Peyer's patch (tissue), 4 donors: ENCODE results near the gene CNIH4. TPM values are rescaled to one million over a fixed set of nuclear protein-coding genes. Genes with fewer than 3 reads are reported as not detected.
"Not testable (repeated sequence)": the region's sequence is repeated elsewhere in the genome, so short reads cannot be mapped to it uniquely, and the experiment has no call there.

ENCODE experiments used
- DNase-seq, 3 donors: peaks; one replicate each; pipeline ENCODE4 v3.0.0-alpha.2; 2017 to 2019
- H3K27ac ChIP-seq, 4 donors: fragments of 200-600 bp; sonication (generic); one replicate each; pipeline ENCODE4 v1.5.1; 2016 to 2019
- H3K27me3 ChIP-seq, 2 donors: fragments of 200-600 bp; sonication (generic); one replicate each; pipeline ENCODE4 v1.5.1; 2019
- H3K36me3 ChIP-seq, 3 donors: fragments of 200-600 bp; sonication (generic); one replicate each; pipeline ENCODE4 v1.5.1; 2016 to 2019
- H3K4me1 ChIP-seq, 4 donors: fragments of 200-600 bp; sonication (generic); one replicate each; pipeline ENCODE4 v1.5.1; 2016 to 2019
- H3K4me3 ChIP-seq, 4 donors: fragments of 200-600 bp; sonication (generic); 1 replicate in 3 of 4; 2 replicates in 1 of 4; pipeline ENCODE4 v1.5.1; 2016 to 2019; ENCODE audit warnings: mild to moderate bottlenecking in 1 of 4
- H3K9me3 ChIP-seq, 4 donors: fragments of 200-600 bp; sonication (generic); one replicate each; pipeline ENCODE4 v1.5.1; 2016 to 2019; ENCODE audit warnings: mild to moderate bottlenecking in 1 of 4
- CTCF ChIP-seq, 6 experiments: fragments of 450-650 bp in 4 of 6; fragments of 200-600 bp in 2 of 6; sonication (generic) in 1 of 6; IDR thresholded peaks; one replicate each; pipeline ENCODE4 v1.5.1; 2017 to 2019; ENCODE audit warnings: antibody characterized with exemption in 6 of 6, mild to moderate bottlenecking in 3 of 6, moderate library complexity in 1 of 6
- POLR2A ChIP-seq, 2 donors: fragments of 450-650 bp; IDR thresholded peaks; one replicate each; pipeline ENCODE4 v1.5.1; 2017; ENCODE audit warnings: antibody characterized with exemption in 2 of 2, mild to moderate bottlenecking in 2 of 2, moderate library complexity in 2 of 2
- total RNA-seq, 4 donors: library from RNA; depleted of rRNA; stranded (reverse); fragments of >200 nt; gene quantifications; one replicate each; pipeline ENCODE4 v1.1.0, GENCODE V29; 2016

The CNIH4 gene
- total RNA-seq = 10 to 100 TPM; 19.8 to 77.8 (median 47.0) TPM

- TF ChIP-seq POLR2A (IDR thresholded peaks at IDR 0.05) (peak; percentile 85 to 92), CTCF (IDR thresholded peaks at IDR 0.05) (no peak)
- H3K4me1 ChIP-seq = peaks cover 0 to 31% (median 7%) of the 10 kb centered on the region in 4 donors
- H3K36me3 ChIP-seq = no peaks in the 10 kb centered on the region
- peak within 1 kb of the TSS; percentile 74 to 94 (median 86) for H3K4me3 ChIP-seq
- no peaks in the 10 kb centered on the region for H3K27me3 ChIP-seq
- H3K9me3 ChIP-seq = no peaks in the 10 kb centered on the region
- peak within 1 kb of the TSS; percentile 79 to 95 (median 88) for H3K27ac ChIP-seq
- peak; percentile 91 to 96 (median 92) for DNase-seq
Observed at GRCh38 chr1:224356685-224357625, at the start of gene CNIH4. Gene CNIH4 (plus strand): TSS chr1:224356879. CDS start chr1:224356925, 46 bp downstream.

GRCh38 chr1:224308064-224308463, 48.6 kb upstream of the CNIH4 start:
- no peak overlapping the region for H3K27ac ChIP-seq
- H3K4me1 ChIP-seq = no peaks in the 10 kb centered on the region
- no peaks in the 10 kb centered on the region for H3K9me3 ChIP-seq
- H3K27me3 ChIP-seq = no peaks in the 10 kb centered on the region
- H3K4me3 ChIP-seq = no peak overlapping the region
- no peak for TF ChIP-seq CTCF (IDR thresholded peaks at IDR 0.05)
- TF ChIP-seq POLR2A (IDR thresholded peaks at IDR 0.05) = no peak
- H3K36me3 ChIP-seq = peaks cover 0 to 74% (median 0%) of the 10 kb centered on the region in 3 donors
- no peak for DNase-seq

- not testable (repeated sequence) for H3K9me3 ChIP-seq, H3K27me3 ChIP-seq, H3K27ac ChIP-seq, DNase-seq, H3K4me3 ChIP-seq, H3K4me1 ChIP-seq
- peaks cover 0 to 62% (median 0%) of the 10 kb centered on the region in 3 donors for H3K36me3 ChIP-seq
Observed at GRCh38 chr1:224311503-224311902, 45.2 kb upstream of the CNIH4 start.

DNA sequence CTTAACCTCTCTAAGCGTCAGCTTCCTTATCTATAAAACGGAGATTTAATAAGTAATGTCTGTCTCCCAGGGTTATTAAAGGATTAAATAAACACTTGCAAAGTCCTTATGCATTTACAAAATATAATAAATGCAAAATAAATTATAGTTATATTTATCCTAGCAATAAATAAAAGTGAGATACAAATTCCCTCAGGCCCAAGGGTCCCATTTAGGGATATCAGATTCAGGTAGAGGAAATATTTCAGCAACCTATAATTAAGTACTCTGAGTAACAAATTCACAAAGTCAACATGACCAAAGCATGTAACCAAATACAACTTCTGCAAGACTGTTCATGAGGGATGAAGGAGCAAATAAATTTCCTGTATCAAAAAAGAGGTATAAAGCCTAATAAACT, 44.7 kb upstream of the CNIH4 start:
- TF ChIP-seq POLR2A (IDR thresholded peaks at IDR 0.05) = no peak
- no peak for TF ChIP-seq CTCF (IDR thresholded peaks at IDR 0.05)
- no peak overlapping the region for H3K4me3 ChIP-seq
- DNase-seq = no peak
- H3K27ac ChIP-seq = no peak overlapping the region
- no peaks in the 10 kb centered on the region for H3K27me3 ChIP-seq
- H3K36me3 ChIP-seq = peaks cover 0 to 62% (median 0%) of the 10 kb centered on the region in 3 donors
- no peaks in the 10 kb centered on the region for H3K4me1 ChIP-seq
- no peaks in the 10 kb centered on the region for H3K9me3 ChIP-seq

GRCh38 chr1:224317383-224318045, 39.2 kb upstream of the CNIH4 start:
- no peak overlapping the region for H3K4me3 ChIP-seq
- TF ChIP-seq POLR2A (IDR thresholded peaks at IDR 0.05) = no peak
- no peak for TF ChIP-seq CTCF (IDR thresholded peaks at IDR 0.05)
- peaks cover 0 to 31% (median 0%) of the 10 kb centered on the region in 3 donors for H3K36me3 ChIP-seq
- no peak for DNase-seq
- no peak overlapping the region for H3K27ac ChIP-seq
- H3K9me3 ChIP-seq = no peaks in the 10 kb centered on the region
- no peaks in the 10 kb centered on the region for H3K4me1 ChIP-seq
- H3K27me3 ChIP-seq = no peaks in the 10 kb centered on the region

DNA sequence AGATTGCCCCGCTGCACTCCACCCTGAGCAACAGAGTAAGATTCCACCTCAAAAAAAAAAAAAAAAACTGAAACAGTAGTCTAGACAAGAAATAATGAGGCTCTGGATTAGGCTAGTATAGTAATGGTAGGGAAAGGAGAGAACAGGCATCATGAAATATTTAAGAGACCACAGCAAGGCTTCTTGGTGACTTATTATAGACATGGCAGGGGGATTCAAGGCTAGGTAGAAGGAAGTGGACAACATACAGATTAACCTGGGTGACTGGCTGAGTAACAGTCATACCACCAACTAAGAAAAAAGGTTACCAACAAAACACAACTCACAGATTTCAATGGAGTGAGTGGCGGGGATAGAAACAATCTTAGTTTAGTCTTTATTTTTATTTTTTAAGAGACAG, 35.0 kb upstream of the CNIH4 start:
- Histone ChIP-seq H3K27ac (no peak overlapping the region), H3K27me3 (no peaks in the 10 kb centered on the region), H3K4me3 (no peak overlapping the region), H3K36me3 (peaks cover 0 to 16% (median 0%) of the 10 kb centered on the region in 3 donors), H3K9me3 (no peaks in the 10 kb centered on the region), H3K4me1 (no peaks in the 10 kb centered on the region)
- no peak for DNase-seq
- no peak for TF ChIP-seq POLR2A (IDR thresholded peaks at IDR 0.05)
- TF ChIP-seq CTCF (IDR thresholded peaks at IDR 0.05) = no peak
